GM21786 (cell line): Measurements from ENCODE around the gene PKNOX1.
A peak's percentile ranks its signal among the peaks of the same experiment; 100 is the strongest.
"Not testable (repeated sequence)": the region's sequence is repeated elsewhere in the genome, so short reads cannot be mapped to it uniquely, and the experiment has no call there.

ENCODE experiments used
- ATAC-seq: cut with Tn5 transposase; IDR thresholded peaks from one replicate; pipeline ENCODE4 v1.9.1; 2021; ENCODE audit not compliant: unreplicated experiment

Gene PKNOX1

DNA sequence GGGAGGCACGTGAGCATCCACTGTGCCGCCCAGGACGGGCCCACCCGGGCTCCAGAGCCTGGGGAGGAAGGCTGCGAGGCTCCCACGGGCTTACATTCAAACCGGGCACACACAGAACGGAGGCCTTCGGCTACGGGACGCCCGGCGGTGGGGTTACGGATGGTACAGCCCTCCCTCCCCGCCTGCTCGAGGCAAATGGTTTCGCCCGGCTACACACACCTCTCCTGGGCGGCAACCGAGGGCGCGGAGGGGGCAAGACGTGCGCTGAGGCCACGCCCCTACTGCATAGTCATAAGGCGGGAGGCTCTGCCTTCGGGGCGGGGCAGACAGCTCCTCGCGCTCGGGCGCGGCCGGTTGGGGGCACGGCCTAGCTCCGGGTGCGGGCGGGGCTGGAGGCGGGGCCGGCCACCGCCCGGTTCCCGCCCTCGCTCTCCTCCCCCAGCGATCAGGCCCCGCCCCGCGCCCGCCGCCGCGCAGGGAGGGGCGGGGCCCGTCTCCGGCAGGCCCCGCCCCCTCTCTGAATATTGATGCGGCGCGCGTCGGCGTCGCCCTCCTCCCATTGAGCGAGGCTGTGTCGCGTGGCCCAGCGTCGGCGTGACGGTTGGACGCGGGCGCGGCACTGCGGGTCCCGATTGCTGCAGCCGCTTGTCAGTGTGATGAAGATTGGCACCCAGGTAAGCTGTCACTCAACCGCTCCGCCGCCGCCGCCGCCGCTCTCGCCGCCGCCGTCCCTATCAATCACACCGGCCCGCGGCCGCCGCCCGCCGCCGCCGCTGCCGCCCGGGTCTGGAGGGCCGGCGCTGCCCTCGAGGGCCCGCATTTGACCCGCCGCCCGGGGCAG is at the start of gene PKNOX1:
Gene PKNOX1, plus strand, starts transcription at position 572 of the 841 bp plus-strand sequence. CDS start 29,820 bp downstream, outside the sequence.
- peak; percentile 84 for ATAC-seq

DNA sequence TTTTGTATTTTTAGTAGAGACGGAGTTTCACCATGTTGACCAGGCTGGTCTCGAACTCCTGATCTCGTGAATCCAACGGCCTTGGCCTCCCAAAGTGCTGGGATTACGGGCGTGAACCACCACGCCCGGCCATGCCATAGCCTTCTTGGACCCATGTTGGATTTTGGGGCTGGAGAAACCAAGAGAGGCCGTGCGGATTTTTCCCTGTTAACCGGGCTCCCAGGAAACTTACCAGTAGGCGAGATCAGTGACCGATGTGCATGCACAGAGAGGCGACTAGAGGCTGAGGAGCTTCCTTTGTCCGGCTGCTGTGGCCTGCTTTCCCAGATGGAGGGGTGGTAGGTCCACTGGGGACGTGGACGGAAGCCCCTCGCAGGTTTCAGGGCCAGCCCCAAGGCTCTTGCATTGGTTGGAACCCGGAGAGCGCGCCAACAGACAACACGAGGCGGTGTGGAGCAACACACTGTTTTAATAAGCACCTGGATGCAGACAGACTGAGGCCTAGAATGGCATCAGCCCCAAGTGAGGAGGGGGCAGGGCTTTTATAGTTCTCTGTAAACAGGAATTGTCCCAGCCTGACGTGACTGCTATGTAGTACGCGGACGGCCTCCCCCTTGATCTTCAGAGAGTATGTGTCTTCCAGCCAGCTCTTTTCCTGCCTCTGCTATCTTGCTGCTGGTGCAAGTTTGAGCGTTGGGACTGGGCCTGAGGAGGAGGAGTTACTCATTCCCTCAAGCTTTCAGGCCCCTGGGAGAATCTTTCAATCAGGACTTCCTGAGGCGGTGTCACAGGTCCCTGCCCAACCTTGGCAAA is 49.0 kb upstream of the PKNOX1 start, which contains the start of gene ERVH48-1:
Gene ERVH48-1, minus strand, starts transcription at position 517 of the 813 bp plus-strand sequence. CDS start 6,624 bp downstream, outside the sequence.
- ATAC-seq: no peak

- not testable (repeated sequence) for ATAC-seq
Observed at GRCh38 chr21:42927474-42928200, 46.7 kb upstream of the PKNOX1 start.

GRCh38 chr21:42929969-42930368 is 44.4 kb upstream of the PKNOX1 start:
- no peak for ATAC-seq

DNA sequence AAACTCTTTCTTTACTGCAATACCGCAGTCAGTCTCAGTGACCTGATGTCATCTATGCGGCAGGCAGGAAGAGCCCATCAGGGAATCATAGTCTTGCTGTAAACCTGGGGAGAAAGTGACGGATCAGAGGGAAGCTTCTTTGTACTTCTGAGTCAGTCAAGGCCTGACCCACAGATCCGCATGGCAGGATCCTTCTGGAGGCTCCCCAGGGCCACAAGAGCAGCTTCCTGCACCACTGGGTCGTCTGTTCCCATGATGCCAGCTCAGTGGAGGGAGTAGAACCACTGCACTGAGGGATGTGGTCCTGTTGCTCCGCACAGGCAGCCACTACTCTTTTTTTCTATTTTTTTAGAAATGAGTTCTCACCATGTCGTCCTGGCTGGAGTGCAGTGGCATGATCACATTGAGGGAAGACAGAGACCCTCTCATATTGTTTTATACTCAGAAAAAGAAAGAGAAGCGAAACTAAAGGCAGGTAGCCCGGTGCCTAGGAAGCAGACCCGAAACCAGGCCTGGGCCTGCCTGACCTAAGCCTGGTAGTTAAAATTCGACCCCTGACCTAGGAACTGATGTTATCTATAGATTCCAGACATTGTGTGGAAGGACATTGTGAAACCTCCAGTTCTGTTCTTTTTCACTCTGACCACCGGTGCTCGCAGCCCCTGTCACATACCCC is 42.7 kb upstream of the PKNOX1 start:
- no peak for ATAC-seq

DNA sequence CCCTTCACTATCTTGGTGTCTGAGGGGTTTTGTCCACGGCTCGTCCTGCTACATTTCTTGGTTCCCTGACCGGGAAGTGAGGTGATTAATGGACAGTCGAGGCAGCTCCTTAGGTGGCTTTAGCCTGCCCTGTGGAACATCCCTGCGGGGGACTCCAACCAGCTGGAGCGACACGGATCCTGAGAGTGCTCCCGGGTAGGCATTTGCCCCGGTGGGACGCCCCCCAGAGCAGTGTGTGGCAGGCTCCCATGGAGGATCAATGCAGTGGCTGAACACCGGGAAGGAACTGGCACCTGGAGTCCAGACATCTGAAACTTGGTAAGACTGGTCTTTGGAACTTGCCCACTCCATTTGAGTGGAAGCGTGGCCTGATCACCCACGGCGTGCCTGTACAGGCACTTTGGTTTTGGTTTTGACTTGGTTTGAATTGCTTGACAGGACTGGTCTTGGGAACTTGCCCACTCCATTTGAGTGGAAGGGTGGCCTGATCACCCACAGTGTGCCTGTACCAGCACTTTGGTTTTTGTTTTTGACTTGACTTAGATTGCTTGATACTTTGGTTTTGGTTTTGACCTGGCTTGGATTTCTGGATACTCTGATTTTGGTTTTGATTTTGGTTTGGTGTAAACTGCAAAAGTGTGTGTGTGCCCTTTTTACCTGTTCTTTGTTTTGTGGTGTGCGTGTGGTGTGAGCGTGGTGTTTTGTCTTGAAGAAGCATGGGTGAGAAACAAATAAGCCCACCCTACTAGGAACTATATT is 41.8 kb upstream of the PKNOX1 start:
- not testable (repeated sequence) for ATAC-seq

DNA sequence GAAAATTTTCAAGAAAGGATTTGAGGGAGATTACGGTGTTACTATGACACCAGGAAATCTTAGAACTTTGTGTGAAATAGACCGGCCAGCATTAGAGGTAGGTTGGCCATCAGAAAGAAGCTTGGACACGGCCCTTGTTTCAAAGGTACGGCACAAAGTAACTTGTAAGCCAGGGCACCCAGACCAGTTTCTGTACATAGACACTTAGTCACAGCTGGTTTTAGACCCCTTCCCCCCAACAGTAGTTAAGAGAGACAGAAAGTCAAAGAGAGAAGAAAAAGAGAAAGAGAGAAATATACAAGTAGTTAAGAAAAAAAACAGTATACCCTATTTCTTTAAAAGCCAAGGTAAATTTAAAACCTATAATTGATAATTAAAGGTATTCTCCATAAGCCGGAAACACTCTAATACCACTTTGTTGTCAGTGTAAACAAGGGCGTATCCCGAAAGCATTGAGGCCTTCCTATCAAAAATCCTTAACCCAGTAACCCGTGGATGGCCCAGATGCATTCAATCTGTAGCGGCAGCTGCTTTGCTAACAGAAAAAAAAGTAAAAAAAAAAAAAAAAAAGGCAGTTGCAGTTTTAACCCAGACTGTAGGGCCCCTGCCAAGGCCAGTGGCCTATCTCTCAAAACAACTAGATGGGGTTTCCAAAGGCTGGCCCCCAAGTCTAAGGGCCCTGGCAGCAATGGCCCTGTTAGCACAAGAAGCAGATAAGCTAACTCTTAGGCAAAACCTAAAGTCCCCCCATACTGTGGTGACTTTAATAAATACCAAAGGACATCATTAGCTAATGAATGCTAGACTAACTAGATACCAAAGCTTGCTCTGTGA is 41.0 kb upstream of the PKNOX1 start:
- ATAC-seq: not testable (repeated sequence)

DNA sequence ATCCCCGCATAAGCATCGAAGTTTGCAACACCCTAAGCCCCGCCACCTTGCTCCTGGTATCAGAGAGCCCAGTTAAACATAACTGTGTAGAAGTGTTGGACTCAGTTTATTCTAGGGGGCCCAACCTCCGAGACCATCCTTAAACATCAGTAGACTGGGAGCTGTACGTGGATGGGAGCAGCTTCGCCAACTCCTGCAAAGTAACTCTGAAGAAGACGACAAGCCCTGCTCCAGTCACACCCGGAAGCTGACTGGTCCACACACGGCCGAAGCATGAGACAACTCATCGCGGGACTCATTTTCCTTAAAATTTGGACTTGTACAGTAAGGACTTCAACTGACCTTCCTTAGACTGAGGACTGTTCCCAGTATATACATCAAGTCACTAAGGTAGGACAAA is 40.4 kb upstream of the PKNOX1 start:
- not testable (repeated sequence) for ATAC-seq

DNA sequence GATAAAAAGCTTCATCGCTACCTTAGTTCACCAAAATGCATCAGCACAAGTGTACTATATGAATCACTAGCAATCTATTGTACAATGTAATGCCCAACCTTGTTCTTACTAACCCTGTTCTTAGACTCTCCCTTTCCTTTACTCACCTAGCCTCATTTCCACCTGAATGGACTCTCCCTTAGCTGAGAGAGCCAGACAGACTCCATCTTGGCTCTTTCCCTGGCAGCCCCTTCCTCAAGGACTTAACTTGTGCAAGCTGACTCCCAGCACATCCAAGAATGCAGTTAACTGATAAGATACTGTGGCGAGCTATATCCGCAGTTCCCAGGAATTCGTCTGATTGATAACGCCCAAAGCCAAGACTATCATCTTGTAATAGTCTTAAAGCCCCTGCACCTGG is 38.0 kb upstream of the PKNOX1 start:
- ATAC-seq: not testable (repeated sequence)

GRCh38 chr21:42937034-42937940 is 37.1 kb upstream of the PKNOX1 start:
- ATAC-seq: not testable (repeated sequence)

GRCh38 chr21:42937960-42938605 is 36.3 kb upstream of the PKNOX1 start:
- ATAC-seq: no peak

DNA sequence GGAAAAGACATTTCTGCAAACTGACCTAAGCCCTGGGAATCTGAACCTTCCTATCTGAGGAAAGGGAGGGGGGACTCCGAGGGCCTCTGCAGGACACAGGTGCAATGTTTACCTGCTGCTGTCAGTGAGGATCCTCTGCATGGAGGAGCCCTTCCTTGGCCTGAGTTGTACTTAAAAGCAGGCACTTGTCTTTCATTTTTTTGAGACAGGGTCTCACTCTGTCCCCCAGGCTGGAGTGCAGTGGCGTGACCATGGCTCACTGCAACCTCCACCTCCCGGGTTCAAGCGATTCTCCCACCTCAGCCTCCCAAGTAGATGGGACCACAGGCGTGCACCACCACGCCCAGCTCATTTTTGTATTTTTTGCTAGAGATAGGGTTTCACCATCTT is 35.8 kb upstream of the PKNOX1 start:
- not testable (repeated sequence) for ATAC-seq

DNA sequence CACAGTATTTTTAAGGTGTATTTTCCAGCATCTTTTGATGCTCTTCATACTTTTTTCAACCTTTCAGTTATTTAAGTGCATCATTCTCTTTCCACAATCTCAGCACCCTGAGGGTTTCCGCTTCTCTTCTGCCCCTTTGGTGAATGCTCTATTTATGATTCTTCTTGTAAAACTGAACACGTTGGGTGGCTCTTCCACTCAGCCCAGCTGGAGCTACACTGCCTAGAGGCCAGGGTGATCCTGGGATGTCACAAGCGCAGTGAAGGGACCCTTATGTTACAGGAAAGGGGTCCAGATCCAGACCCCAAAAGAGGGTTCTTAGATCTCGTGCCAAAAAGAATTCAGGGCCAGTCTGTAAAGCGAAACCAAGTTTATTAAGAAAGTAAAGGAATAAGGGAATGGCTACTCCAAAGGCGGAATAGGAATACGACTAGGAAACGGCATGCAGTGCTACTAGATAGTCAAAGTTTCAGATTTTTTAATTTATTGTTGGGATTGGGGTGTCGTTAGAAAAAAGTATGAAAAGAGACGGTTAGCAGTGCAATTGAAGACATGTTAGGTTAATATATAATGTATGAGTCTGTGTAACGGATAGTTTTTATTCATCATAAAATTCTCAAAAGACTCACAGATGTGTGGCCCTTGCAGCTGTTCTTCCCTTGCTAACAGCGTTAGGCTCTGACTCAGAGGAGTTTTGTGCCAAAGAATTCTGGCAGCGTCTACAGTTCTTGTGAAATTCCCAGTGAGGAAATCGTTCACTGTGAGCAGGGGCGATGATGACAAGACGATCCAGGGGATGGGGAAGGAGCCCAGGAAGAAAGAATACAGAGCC is 34.6 kb upstream of the PKNOX1 start:
- no peak for ATAC-seq

- no peak for ATAC-seq
Observed at GRCh38 chr21:42941696-42942085, 32.7 kb upstream of the PKNOX1 start.

DNA sequence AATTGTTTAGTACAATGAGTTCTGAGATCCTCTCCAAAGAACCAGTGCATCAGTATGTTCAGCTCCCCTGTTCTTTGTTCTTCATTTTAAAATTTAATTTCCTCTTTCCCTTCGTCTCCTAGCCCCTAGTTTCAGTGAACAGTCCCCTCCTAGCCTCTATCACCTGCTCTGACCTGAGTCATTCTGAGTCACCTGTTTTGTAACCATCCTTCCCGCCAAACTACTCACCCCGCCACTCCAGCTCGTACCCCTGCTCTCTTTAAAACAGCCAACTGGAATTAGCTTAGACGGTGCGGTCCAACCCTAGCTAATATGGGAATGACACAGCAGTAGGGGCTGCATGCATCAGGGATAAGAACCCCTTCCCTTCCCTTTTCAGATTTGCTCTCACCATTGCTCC is 32.1 kb upstream of the PKNOX1 start:
- no peak for ATAC-seq

GRCh38 chr21:42949094-42949755 is 25.1 kb upstream of the PKNOX1 start:
- ATAC-seq: not testable (repeated sequence)
